B cell (primary cell): ENCODE measurements around the gene NCLN. TPM values are rescaled to one million over a fixed set of nuclear protein-coding genes. Genes with fewer than 3 reads are reported as not detected.

ENCODE experiments used
- ATAC-seq: fragments of 200-7000 bp; cut with Tn5 transposase; one replicate; pipeline ENCODE4 v1.10.0; 2021; ENCODE audit warnings: low read depth, mild to moderate bottlenecking, moderate number of reproducible peaks, moderate library complexity
- CTCF ChIA-PET: fragments of 350-600 bp; sonication (Branson Sonifier 250); formaldehyde crosslinking; loops from one replicate; lab custom pipeline; 2021; ENCODE audit warnings: antibody characterized with exemption, inconsistent platforms; lab: Charles Lee
- POLR2A ChIA-PET: fragments of 350-600 bp; sonication (Branson Sonifier 250); formaldehyde crosslinking; loops from one replicate; lab custom pipeline; 2021; ENCODE audit warnings: antibody characterized with exemption; lab: Charles Lee
- DNase-seq: peaks from one replicate; pipeline ENCODE4 v3.0.0; 2013
- H2AFZ ChIP-seq: 2 replicates; pipeline ENCODE4 v1.6.1; 2012; ENCODE audit warnings: mild to moderate bottlenecking, low read depth, low read length; ENCODE audit not compliant: insufficient read depth, poor library complexity, severe bottlenecking
- H3K27ac ChIP-seq, 2 donors: 1 replicate in 1 of 2; 2 replicates in 1 of 2; pipeline ENCODE4 v1.5.1; 2012 to 2013; ENCODE audit warnings: low read length in 2 of 2, mild to moderate bottlenecking in 2 of 2, moderate library complexity in 1 of 2
- H3K27me3 ChIP-seq, 4 experiments: fragments of 200-600 bp in 1 of 4; sonication (generic) in 1 of 4; replicated peaks in 1 of 4; 1 replicate in 2 of 4; 2 replicates in 2 of 4; pipeline versions ENCODE4 v1.6.1 to v1.7.0; 2013 to 2016; ENCODE audit warnings: low read length in 3 of 4, mild to moderate bottlenecking in 2 of 4, mixed read lengths in 1 of 4, moderate library complexity in 1 of 4; ENCODE audit not compliant: insufficient read depth in 4 of 4, control insufficient read depth in 3 of 4; ENCODE audit errors: control extremely low read depth in 1 of 4
- H3K36me3 ChIP-seq, 2 experiments: replicated peaks in 1 of 2; 1 replicate in 1 of 2; 2 replicates in 1 of 2; pipeline versions ENCODE4 v1.6.1 to v1.7.1; 2013; ENCODE audit warnings: low read length in 1 of 2; ENCODE audit not compliant: insufficient read depth in 2 of 2, control insufficient read depth in 1 of 2; ENCODE audit errors: control extremely low read depth in 1 of 2, extremely low read depth in 1 of 2
- H3K4me1 ChIP-seq, 2 donors: fragments of 200-600 bp in 1 of 2; sonication (generic) in 1 of 2; 1 replicate in 1 of 2; 2 replicates in 1 of 2; pipeline versions ENCODE4 v1.5.1 to v1.6.1; 2013 to 2017; ENCODE audit warnings: low read length in 2 of 2; ENCODE audit not compliant: control insufficient read depth in 2 of 2, insufficient read depth in 2 of 2
- H3K4me2 ChIP-seq: replicated peaks from 2 replicates; pipeline ENCODE3; 2012; ENCODE audit warnings: mild to moderate bottlenecking, low read depth, low read length; ENCODE audit not compliant: poor library complexity, severe bottlenecking
- H3K4me3 ChIP-seq, 5 experiments: fragments of 200-600 bp in 1 of 5; sonication (generic) in 1 of 5; 1 replicate in 3 of 5; 2 replicates in 2 of 5; pipeline versions ENCODE4 v1.5.1 to v1.7.0; 2011 to 2016; ENCODE audit warnings: low read length in 4 of 5, mild to moderate bottlenecking in 4 of 5, low read depth in 2 of 5, control low read depth in 1 of 5, moderate library complexity in 1 of 5; ENCODE audit not compliant: insufficient read depth in 1 of 5; ENCODE audit errors: control extremely low read depth in 1 of 5, extremely low read depth in 1 of 5
- H3K79me2 ChIP-seq: fragments of 200-600 bp; sonication (generic); one replicate; pipeline ENCODE4 v1.6.0; 2016; ENCODE audit warnings: low read length; ENCODE audit not compliant: control insufficient read depth, insufficient read depth
- H3K9ac ChIP-seq: fragments of 200-600 bp; sonication (generic); 2 replicates; pipeline ENCODE4 v1.6.1; 2017; ENCODE audit warnings: mild to moderate bottlenecking, low read length, moderate library complexity
- H3K9me3 ChIP-seq, 3 donors: one replicate each; pipeline versions ENCODE4 v1.6.1 to v1.7.1; 2013; ENCODE audit warnings: low read length in 2 of 3; ENCODE audit not compliant: control insufficient read depth in 2 of 3, insufficient read depth in 1 of 3; ENCODE audit errors: control extremely low read depth in 1 of 3
- H4K20me1 ChIP-seq: 2 replicates; pipeline ENCODE4 v1.6.0; 2012; ENCODE audit warnings: mild to moderate bottlenecking, low read length; ENCODE audit not compliant: insufficient read depth, control insufficient read depth, poor library complexity, severe bottlenecking
- H3K27ac Mint-ChIP-seq: one replicate; pipeline ENCODE4 v1.8.0; 2021; ENCODE audit warnings: mixed read lengths
- H3K27me3 Mint-ChIP-seq: one replicate; pipeline ENCODE4 v1.8.0; 2021; ENCODE audit warnings: mixed read lengths
- H3K4me1 Mint-ChIP-seq: one replicate; pipeline ENCODE4 v1.8.0; 2021; ENCODE audit warnings: mixed read lengths
- H3K4me3 Mint-ChIP-seq: one replicate; pipeline ENCODE4 v1.8.0; 2021; ENCODE audit warnings: mixed read lengths
- H3K9me3 Mint-ChIP-seq: one replicate; pipeline ENCODE4 v1.8.0; 2022; ENCODE audit warnings: mixed read lengths; ENCODE audit not compliant: insufficient read depth
- EZH2 ChIP-seq: IDR thresholded peaks from 2 replicates; pipeline ENCODE4 v1.6.1; 2012; ENCODE audit warnings: borderline replicate concordance, low read depth, mild to moderate bottlenecking, moderate library complexity, low read length; ENCODE audit not compliant: insufficient read depth, poor library complexity, severe bottlenecking
- WGBS: methylation state at CpG from one replicate; pipeline ENCODE4 v1.1.5; 2013; ENCODE audit warnings: missing lambda C conversion rate; ENCODE audit not compliant: insufficient coverage; 5-methylcytosine and 5-hydroxymethylcytosine counted together
- intact Hi-C: fragments of 100-400 bp; cut with micrococcal nuclease; formaldehyde crosslinking; loops from one replicate; pipeline ENCODE4 v1.10.0; 2022
- polyA plus RNA-seq: library from polyadenylated mRNA; depleted of rRNA; stranded (reverse); fragments of >200 nt; gene quantifications from 2 replicates; pipeline ENCODE4 v1.2.3, GENCODE V29; 2012
- total RNA-seq, 2 donors: library from RNA; stranded (reverse); fragments of 120-200 nt in 1 of 2; gene quantifications; 1 replicate in 1 of 2; 2 replicates in 1 of 2; pipeline versions ENCODE4 v1.2.3 to v1.2.4, GENCODE V29; 2013 to 2022
- TF ChIP-seq, protein P1 (sequence below): fragments of 200-600 bp; IDR thresholded peaks from one replicate; pipeline ENCODE4 v1.8.0; 2022; ENCODE audit warnings: antibody characterized with exemption, mild to moderate bottlenecking

Gene NCLN
- total and polyA plus RNA-seq, 2 donors (not counting 1 experiment from before 2014, with no cell fraction given): 55.0 to 82.0 TPM

DNA sequence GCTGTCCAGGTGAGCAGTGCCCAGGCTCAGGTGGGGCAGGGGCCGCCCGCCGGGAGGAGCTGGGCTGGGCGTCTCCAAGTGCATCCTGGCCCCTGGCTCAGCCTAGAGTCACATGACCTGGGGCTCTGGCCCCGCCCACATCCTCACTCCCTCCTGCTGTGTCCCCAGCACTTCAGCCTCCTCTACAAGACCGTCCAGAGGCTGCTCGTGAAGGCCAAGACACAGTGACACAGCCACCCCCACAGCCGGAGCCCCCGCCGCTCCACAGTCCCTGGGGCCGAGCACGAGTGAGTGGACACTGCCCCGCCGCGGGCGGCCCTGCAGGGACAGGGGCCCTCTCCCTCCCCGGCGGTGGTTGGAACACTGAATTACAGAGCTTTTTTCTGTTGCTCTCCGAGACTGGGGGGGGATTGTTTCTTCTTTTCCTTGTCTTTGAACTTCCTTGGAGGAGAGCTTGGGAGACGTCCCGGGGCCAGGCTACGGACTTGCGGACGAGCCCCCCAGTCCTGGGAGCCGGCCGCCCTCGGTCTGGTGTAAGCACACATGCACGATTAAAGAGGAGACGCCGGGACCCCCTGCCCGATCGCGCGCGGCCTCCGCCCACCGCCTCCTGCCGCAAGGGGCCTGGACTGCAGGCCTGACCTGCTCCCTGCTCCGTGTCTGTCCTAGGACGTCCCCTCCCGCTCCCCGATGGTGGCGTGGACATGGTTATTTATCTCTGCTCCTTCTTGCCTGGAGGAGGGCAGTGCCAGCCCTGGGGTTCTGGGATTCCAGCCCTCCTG, 21.9 kb downstream of the NCLN start:
- H2AFZ ChIP-seq: no peak overlapping the region
- intact Hi-C loops: no loop called here
- no peaks in the 10 kb centered on the region for H3K9me3 ChIP-seq
- no peak overlapping the region for H3K4me3 ChIP-seq
- Mint-ChIP-seq H3K4me3 (no peak overlapping the region), H3K9me3 (no peaks in the 10 kb centered on the region), H3K4me1 (no peaks in the 10 kb centered on the region), H3K27me3 (no peaks in the 10 kb centered on the region), H3K27ac (no peak overlapping the region)
- no peak for DNase-seq
- TF ChIP-seq, protein P1, sequence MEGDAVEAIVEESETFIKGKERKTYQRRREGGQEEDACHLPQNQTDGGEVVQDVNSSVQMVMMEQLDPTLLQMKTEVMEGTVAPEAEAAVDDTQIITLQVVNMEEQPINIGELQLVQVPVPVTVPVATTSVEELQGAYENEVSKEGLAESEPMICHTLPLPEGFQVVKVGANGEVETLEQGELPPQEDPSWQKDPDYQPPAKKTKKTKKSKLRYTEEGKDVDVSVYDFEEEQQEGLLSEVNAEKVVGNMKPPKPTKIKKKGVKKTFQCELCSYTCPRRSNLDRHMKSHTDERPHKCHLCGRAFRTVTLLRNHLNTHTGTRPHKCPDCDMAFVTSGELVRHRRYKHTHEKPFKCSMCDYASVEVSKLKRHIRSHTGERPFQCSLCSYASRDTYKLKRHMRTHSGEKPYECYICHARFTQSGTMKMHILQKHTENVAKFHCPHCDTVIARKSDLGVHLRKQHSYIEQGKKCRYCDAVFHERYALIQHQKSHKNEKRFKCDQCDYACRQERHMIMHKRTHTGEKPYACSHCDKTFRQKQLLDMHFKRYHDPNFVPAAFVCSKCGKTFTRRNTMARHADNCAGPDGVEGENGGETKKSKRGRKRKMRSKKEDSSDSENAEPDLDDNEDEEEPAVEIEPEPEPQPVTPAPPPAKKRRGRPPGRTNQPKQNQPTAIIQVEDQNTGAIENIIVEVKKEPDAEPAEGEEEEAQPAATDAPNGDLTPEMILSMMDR: no peak
- TF ChIP-seq EZH2: no peak
- H3K9ac ChIP-seq: no peak overlapping the region
- H3K27me3 ChIP-seq: no peaks in the 10 kb centered on the region
- POLR2A ChIA-PET: no interaction called here
- H3K4me2 ChIP-seq: no peak overlapping the region
- WGBS: 96% methylated on average over 33 of the region's 43 CpGs
- H3K4me1 ChIP-seq: no peaks in the 10 kb centered on the region
- H3K36me3 ChIP-seq: peaks cover 0 to 36% of the 10 kb centered on the region in 2 experiments
- no peak for ATAC-seq
- CTCF ChIA-PET: interaction anchor here (0.6 kb wide), 1 partner anchor 27 kb away, joined by 3 read pairs; no protein-coding TSS in a partner anchor
- no peak overlapping the region for H3K27ac ChIP-seq
- H3K79me2 ChIP-seq: no peaks in the 10 kb centered on the region
- H4K20me1 ChIP-seq: peaks cover 6% of the 10 kb centered on the region
